Liver (tissue), 9 donors: ENCODE measurements around the gene IRF3. TPM values are rescaled to one million over a fixed set of nuclear protein-coding genes. Genes with fewer than 3 reads are reported as not detected.

ENCODE experiments used
- DNase-seq: peaks from one replicate; pipeline ENCODE4 v3.0.0-alpha.2; 2017; ENCODE audit warnings: low spot score
- H3K27ac ChIP-seq, 2 donors: one replicate each; pipeline ENCODE4 v1.7.0; 2013; ENCODE audit warnings: inconsistent platforms in 2 of 2, low read length in 2 of 2, control low read depth in 1 of 2, low read depth in 1 of 2, mild to moderate bottlenecking in 1 of 2
- H3K27me3 ChIP-seq, 4 donors: one replicate each; pipeline versions ENCODE4 v1.6.1 to v1.7.0; 2013; ENCODE audit warnings: low read length in 3 of 4, inconsistent platforms in 1 of 4, mild to moderate bottlenecking in 1 of 4, moderate library complexity in 1 of 4; ENCODE audit not compliant: control insufficient read depth in 4 of 4, insufficient read depth in 4 of 4
- H3K36me3 ChIP-seq, 4 donors: one replicate each; pipeline versions ENCODE4 v1.6.1 to v1.7.0; 2013; ENCODE audit warnings: low read length in 3 of 4, mild to moderate bottlenecking in 3 of 4, low read depth in 1 of 4, moderate library complexity in 1 of 4; ENCODE audit not compliant: control insufficient read depth in 4 of 4, insufficient read depth in 3 of 4
- H3K4me1 ChIP-seq, 4 donors: one replicate each; pipeline versions ENCODE4 v1.6.1 to v1.7.0; 2013; ENCODE audit warnings: low read length in 3 of 4, mild to moderate bottlenecking in 3 of 4, moderate library complexity in 1 of 4; ENCODE audit not compliant: control insufficient read depth in 4 of 4, insufficient read depth in 4 of 4
- H3K4me3 ChIP-seq, 3 donors: one replicate each; pipeline versions ENCODE4 v1.6.1 to v1.7.0; 2013; ENCODE audit warnings: low read length in 3 of 3, control low read depth in 1 of 3, low read depth in 1 of 3, mild to moderate bottlenecking in 1 of 3
- H3K9ac ChIP-seq, 2 donors: one replicate each; pipeline ENCODE4 v1.7.0; 2013; ENCODE audit warnings: low read length in 2 of 2, mild to moderate bottlenecking in 2 of 2, moderate library complexity in 2 of 2, control low read depth in 1 of 2, low read depth in 1 of 2
- H3K9me3 ChIP-seq, 4 donors: one replicate each; pipeline versions ENCODE4 v1.6.1 to v1.7.0; 2013; ENCODE audit warnings: low read length in 3 of 4; ENCODE audit not compliant: control insufficient read depth in 4 of 4
- ATF3 ChIP-seq: IDR thresholded peaks from 2 replicates; pipeline ENCODE4 v1.6.1; 2016; ENCODE audit warnings: antibody characterized with exemption
- CTCF ChIP-seq: fragments of 150-350 bp; IDR thresholded peaks from 2 replicates; pipeline ENCODE4 v1.5.1; 2017; ENCODE audit warnings: improper control_type of control experiment, low read depth, low read length; ENCODE audit not compliant: missing input control
- EGR1 ChIP-seq, 2 donors: IDR thresholded peaks; 2 replicates each; pipeline ENCODE4 v1.6.1; 2016 to 2018; ENCODE audit warnings: antibody characterized with exemption in 2 of 2, low read depth in 2 of 2
- FOXA1 ChIP-seq: IDR thresholded peaks from 2 replicates; pipeline ENCODE4 v1.6.1; 2016; ENCODE audit warnings: antibody characterized with exemption
- FOXA2 ChIP-seq: IDR thresholded peaks from 2 replicates; pipeline ENCODE4 v1.6.1; 2016; ENCODE audit warnings: antibody characterized with exemption
- GABPA ChIP-seq, 2 donors: IDR thresholded peaks in 1 of 2; conservative IDR thresholded peaks in 1 of 2; 2 replicates each; pipeline ENCODE4 v1.6.1; 2016; ENCODE audit warnings: antibody characterized with exemption in 2 of 2, mild to moderate bottlenecking in 1 of 2, moderate library complexity in 1 of 2
- HNF4A ChIP-seq, 2 donors: conservative IDR thresholded peaks; 2 replicates each; pipeline ENCODE4 v1.6.1; 2016; ENCODE audit warnings: antibody characterized with exemption in 2 of 2, mild to moderate bottlenecking in 2 of 2
- HNF4G ChIP-seq: IDR thresholded peaks from 2 replicates; pipeline ENCODE4 v1.6.1; 2016; ENCODE audit warnings: antibody characterized with exemption
- JUND ChIP-seq, 2 donors: IDR thresholded peaks; 2 replicates each; pipeline ENCODE4 v1.6.1; 2016; ENCODE audit warnings: antibody characterized with exemption in 2 of 2
- NR2F2 ChIP-seq: IDR thresholded peaks from 2 replicates; pipeline ENCODE4 v1.6.1; 2016; ENCODE audit warnings: antibody characterized with exemption
- RAD21 ChIP-seq, 2 donors: IDR thresholded peaks; 2 replicates each; pipeline ENCODE4 v1.6.1; 2016; ENCODE audit warnings: antibody characterized with exemption in 2 of 2, mild to moderate bottlenecking in 2 of 2
- RXRA ChIP-seq, 2 donors: IDR thresholded peaks; 2 replicates each; pipeline ENCODE4 v1.6.1; 2017 to 2018; ENCODE audit warnings: antibody characterized with exemption in 2 of 2, mild to moderate bottlenecking in 1 of 2
- SP1 ChIP-seq: IDR thresholded peaks from 2 replicates; pipeline ENCODE4 v1.6.1; 2018; ENCODE audit warnings: antibody characterized with exemption, mild to moderate bottlenecking
- TAF1 ChIP-seq: conservative IDR thresholded peaks from 2 replicates; pipeline ENCODE4 v1.6.1; 2016; ENCODE audit warnings: antibody characterized with exemption, mild to moderate bottlenecking
- YY1 ChIP-seq: IDR thresholded peaks from 2 replicates; pipeline ENCODE4 v1.6.1; 2016; ENCODE audit warnings: antibody characterized with exemption, mild to moderate bottlenecking
- WGBS: extraction: QIAGEN DNeasy Blood & Tissue Kit; methylation state at CpG from one replicate; pipeline ENCODE4 v1.1.7; 2013; 5-methylcytosine and 5-hydroxymethylcytosine counted together
- polyA plus RNA-seq, 2 donors: library from polyadenylated mRNA; stranded (reverse) in 1 of 2; unstranded in 1 of 2; fragments of 200-250 nt in 1 of 2; fragments of >200 nt in 1 of 2; fragmentation: Nextera tagmentation in 1 of 2; extraction: Ambion mirVana in 1 of 2; gene quantifications; one replicate each; pipeline versions ENCODE4 v1.2.1 to v1.2.3, GENCODE V29; 2013 to 2015
- total RNA-seq, 2 donors: library from RNA; depleted of rRNA; stranded (reverse); fragments of >200 nt; gene quantifications; one replicate each; pipeline ENCODE4 v1.2.3, GENCODE V29; 2014
- TF ChIP-seq, protein P1 (sequence below): IDR thresholded peaks from 2 replicates; pipeline ENCODE4 v1.6.1; 2016; ENCODE audit warnings: antibody characterized with exemption
- TF ChIP-seq, protein P2 (sequence below): IDR thresholded peaks from 2 replicates; pipeline ENCODE4 v1.6.1; 2016; ENCODE audit warnings: antibody characterized with exemption, mild to moderate bottlenecking
- TF ChIP-seq, protein P3 (sequence below): IDR thresholded peaks from 2 replicates; pipeline ENCODE4 v1.6.1; 2016; ENCODE audit warnings: antibody characterized with exemption
- donor health status: healthy.
- donor health status: healthy.
- donor health status: healthy.
- donor health status: healthy.
- donor health status: healthy.

IRF3 gene
- total and polyA plus RNA-seq, 4 donors = 18.2 to 33.6 (median 28.1) TPM

DNA sequence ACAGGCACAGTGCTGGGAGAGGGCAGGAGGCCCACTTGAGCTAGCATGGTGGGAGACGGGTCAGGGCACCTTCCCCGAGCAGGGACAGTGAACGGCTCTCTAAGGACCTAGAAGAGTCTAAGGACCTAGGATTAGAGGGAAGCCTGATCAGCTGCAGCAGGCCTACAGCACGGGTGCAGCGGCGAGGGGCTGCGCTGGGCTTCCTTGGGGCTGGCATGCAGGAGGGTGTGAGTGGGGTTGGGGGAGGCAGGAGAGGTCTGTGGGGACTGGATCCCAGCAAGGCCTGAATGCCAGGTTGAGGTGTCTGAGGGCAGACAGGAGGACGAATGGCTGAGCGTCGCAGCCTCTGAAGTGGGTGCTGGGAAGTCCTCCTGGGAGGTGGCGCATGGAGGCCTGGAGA lies 20.1 kb downstream of the IRF3 start:
- Histone ChIP-seq H3K4me1 (peaks cover 0 to 26% (median 13%) of the 10 kb centered on the region in 4 donors), H3K36me3 (peaks cover 5 to 25% (median 20%) of the 10 kb centered on the region in 4 donors), H3K27me3 (no peaks in the 10 kb centered on the region), H3K27ac (no peak overlapping the region), H3K4me3 (no peak overlapping the region), H3K9ac (no peak overlapping the region), H3K9me3 (no peaks in the 10 kb centered on the region)
- 94% methylated on average over 11 of the region's 11 CpGs for WGBS
- no peak for TF ChIP-seq FOXA1
- DNase-seq = no peak

GRCh38 chr19:49643466-49643865 lies 22.2 kb downstream of the IRF3 start:
- Histone ChIP-seq H3K36me3 (peaks cover 2 to 9% (median 7%) of the 10 kb centered on the region in 4 donors), H3K9ac (peak overlapping the region in 1 of 2 donors; percentile 98), H3K27me3 (no peaks in the 10 kb centered on the region), H3K9me3 (no peaks in the 10 kb centered on the region), H3K4me1 (peaks cover 0 to 32% (median 16%) of the 10 kb centered on the region in 4 donors), H3K4me3 (no peak overlapping the region), H3K27ac (no peak overlapping the region)
- 88% methylated on average over 2 of the region's 2 CpGs for WGBS
- no peak for DNase-seq
- TF ChIP-seq FOXA2 (no peak), CTCF (no peak), RXRA (IDR thresholded peaks at IDR 0.05) (no peak), TAF1 (no peak), NR2F2 (no peak), SP1 (no peak)
- TF ChIP-seq, protein P1, sequence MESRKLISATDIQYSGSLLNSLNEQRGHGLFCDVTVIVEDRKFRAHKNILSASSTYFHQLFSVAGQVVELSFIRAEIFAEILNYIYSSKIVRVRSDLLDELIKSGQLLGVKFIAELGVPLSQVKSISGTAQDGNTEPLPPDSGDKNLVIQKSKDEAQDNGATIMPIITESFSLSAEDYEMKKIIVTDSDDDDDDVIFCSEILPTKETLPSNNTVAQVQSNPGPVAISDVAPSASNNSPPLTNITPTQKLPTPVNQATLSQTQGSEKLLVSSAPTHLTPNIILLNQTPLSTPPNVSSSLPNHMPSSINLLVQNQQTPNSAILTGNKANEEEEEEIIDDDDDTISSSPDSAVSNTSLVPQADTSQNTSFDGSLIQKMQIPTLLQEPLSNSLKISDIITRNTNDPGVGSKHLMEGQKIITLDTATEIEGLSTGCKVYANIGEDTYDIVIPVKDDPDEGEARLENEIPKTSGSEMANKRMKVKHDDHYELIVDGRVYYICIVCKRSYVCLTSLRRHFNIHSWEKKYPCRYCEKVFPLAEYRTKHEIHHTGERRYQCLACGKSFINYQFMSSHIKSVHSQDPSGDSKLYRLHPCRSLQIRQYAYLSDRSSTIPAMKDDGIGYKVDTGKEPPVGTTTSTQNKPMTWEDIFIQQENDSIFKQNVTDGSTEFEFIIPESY = no peak

GRCh38 chr19:49642492-49643035 lies 23.1 kb downstream of the IRF3 start:
- H3K9me3 ChIP-seq = no peaks in the 10 kb centered on the region
- H3K27me3 ChIP-seq = no peaks in the 10 kb centered on the region
- H3K9ac ChIP-seq = peak overlapping the region; percentile 73 to 98
- peaks cover 2 to 9% (median 7%) of the 10 kb centered on the region in 4 donors for H3K36me3 ChIP-seq
- peak overlapping the region; percentile 70 to 84 for H3K27ac ChIP-seq
- peaks cover 0 to 32% (median 17%) of the 10 kb centered on the region in 4 donors for H3K4me1 ChIP-seq
- peak overlapping the region; percentile 76 to 99 (median 81) for H3K4me3 ChIP-seq
- no peak for DNase-seq
- WGBS = 10% methylated on average over 5 of the region's 5 CpGs
- TF ChIP-seq GABPA (IDR thresholded peaks at IDR 0.05 in 1 of 2, conservative IDR thresholded peaks at IDR 0.05 in 1 of 2) (no peak), RXRA (IDR thresholded peaks at IDR 0.05) (no peak), FOXA2 (no peak), HNF4G (no peak), ATF3 (no peak), NR2F2 (no peak), FOXA1 (no peak), EGR1 (IDR thresholded peaks at IDR 0.05; ENCODE audit: low read depth in 2 of 2) (no peak), JUND (IDR thresholded peaks at IDR 0.05) (no peak), CTCF (no peak), TAF1 (no peak), YY1 (no peak), SP1 (no peak), HNF4A (conservative IDR thresholded peaks at IDR 0.05) (no peak), RAD21 (IDR thresholded peaks at IDR 0.05) (no peak)
- TF ChIP-seq, protein P2, sequence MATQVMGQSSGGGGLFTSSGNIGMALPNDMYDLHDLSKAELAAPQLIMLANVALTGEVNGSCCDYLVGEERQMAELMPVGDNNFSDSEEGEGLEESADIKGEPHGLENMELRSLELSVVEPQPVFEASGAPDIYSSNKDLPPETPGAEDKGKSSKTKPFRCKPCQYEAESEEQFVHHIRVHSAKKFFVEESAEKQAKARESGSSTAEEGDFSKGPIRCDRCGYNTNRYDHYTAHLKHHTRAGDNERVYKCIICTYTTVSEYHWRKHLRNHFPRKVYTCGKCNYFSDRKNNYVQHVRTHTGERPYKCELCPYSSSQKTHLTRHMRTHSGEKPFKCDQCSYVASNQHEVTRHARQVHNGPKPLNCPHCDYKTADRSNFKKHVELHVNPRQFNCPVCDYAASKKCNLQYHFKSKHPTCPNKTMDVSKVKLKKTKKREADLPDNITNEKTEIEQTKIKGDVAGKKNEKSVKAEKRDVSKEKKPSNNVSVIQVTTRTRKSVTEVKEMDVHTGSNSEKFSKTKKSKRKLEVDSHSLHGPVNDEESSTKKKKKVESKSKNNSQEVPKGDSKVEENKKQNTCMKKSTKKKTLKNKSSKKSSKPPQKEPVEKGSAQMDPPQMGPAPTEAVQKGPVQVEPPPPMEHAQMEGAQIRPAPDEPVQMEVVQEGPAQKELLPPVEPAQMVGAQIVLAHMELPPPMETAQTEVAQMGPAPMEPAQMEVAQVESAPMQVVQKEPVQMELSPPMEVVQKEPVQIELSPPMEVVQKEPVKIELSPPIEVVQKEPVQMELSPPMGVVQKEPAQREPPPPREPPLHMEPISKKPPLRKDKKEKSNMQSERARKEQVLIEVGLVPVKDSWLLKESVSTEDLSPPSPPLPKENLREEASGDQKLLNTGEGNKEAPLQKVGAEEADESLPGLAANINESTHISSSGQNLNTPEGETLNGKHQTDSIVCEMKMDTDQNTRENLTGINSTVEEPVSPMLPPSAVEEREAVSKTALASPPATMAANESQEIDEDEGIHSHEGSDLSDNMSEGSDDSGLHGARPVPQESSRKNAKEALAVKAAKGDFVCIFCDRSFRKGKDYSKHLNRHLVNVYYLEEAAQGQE = no peak
- TF ChIP-seq, protein P3, sequence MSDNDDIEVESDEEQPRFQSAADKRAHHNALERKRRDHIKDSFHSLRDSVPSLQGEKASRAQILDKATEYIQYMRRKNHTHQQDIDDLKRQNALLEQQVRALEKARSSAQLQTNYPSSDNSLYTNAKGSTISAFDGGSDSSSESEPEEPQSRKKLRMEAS = no peak
